HL-60 (cell line): ENCODE measurements around the gene C18orf32.

Experiments used
- DNase-seq, 2 experiments: peaks; one replicate each; pipeline ENCODE4 v3.0.0-alpha.2; 2010 to 2020; ENCODE audit warnings: low read depth in 1 of 2, low spot score in 1 of 2
- H3K27ac ChIP-seq: fragments of 250-450 bp; sonication (Bioruptor Pico); replicated peaks from 2 replicates; pipeline ENCODE4 v1.5.1; 2020; ENCODE audit warnings: mild to moderate bottlenecking, moderate library complexity
- H3K27me3 ChIP-seq: fragments of 250-450 bp; sonication (Bioruptor Pico); 2 replicates; pipeline ENCODE4 v1.5.1; 2021; ENCODE audit warnings: mild to moderate bottlenecking, moderate library complexity; ENCODE audit not compliant: insufficient read depth, poor library complexity, severe bottlenecking
- H3K4me3 ChIP-seq: replicated peaks from 2 replicates; pipeline ENCODE4 v1.5.1; 2011; ENCODE audit warnings: mild to moderate bottlenecking, control low read depth, low read length; ENCODE audit not compliant: insufficient read depth
- GABPA ChIP-seq: IDR thresholded peaks from 2 replicates; pipeline ENCODE4 v1.6.1; 2012; ENCODE audit warnings: low read depth
- POLR2AphosphoS5 ChIP-seq: IDR thresholded peaks from 2 replicates; pipeline ENCODE4 v1.6.1; 2012; ENCODE audit warnings: low read depth
- REST ChIP-seq: IDR thresholded peaks from 2 replicates; pipeline ENCODE4 v1.6.1; 2012; ENCODE audit warnings: low read depth; ENCODE audit not compliant: insufficient replicate concordance
- SPI1 ChIP-seq: IDR thresholded peaks from 2 replicates; pipeline ENCODE4 v1.6.1; 2012; ENCODE audit warnings: low read depth, mild to moderate bottlenecking, borderline replicate concordance
- TF ChIP-seq, protein P1 (sequence below): IDR thresholded peaks from one replicate; pipeline ENCODE4 v1.5.1; 2011; ENCODE audit warnings: low read length, control low read depth, inconsistent platforms; ENCODE audit not compliant: insufficient read depth

The C18orf32 gene

GRCh38 chr18:49491857-49492693, 5.0 kb upstream of the C18orf32 start, which contains the start of gene RPL17:
Gene RPL17 (minus strand): TSS chr18:49492465.
- Histone ChIP-seq H3K27ac (peak within 1 kb of the TSS; percentile 98), H3K27me3 (no peaks in the 10 kb centered on the region), H3K4me3 (peak within 1 kb of the TSS; percentile 74)
- DNase-seq = peak; percentile 99 to 100
- peak; percentile 99 for TF ChIP-seq POLR2AphosphoS5
- TF ChIP-seq, protein P1, sequence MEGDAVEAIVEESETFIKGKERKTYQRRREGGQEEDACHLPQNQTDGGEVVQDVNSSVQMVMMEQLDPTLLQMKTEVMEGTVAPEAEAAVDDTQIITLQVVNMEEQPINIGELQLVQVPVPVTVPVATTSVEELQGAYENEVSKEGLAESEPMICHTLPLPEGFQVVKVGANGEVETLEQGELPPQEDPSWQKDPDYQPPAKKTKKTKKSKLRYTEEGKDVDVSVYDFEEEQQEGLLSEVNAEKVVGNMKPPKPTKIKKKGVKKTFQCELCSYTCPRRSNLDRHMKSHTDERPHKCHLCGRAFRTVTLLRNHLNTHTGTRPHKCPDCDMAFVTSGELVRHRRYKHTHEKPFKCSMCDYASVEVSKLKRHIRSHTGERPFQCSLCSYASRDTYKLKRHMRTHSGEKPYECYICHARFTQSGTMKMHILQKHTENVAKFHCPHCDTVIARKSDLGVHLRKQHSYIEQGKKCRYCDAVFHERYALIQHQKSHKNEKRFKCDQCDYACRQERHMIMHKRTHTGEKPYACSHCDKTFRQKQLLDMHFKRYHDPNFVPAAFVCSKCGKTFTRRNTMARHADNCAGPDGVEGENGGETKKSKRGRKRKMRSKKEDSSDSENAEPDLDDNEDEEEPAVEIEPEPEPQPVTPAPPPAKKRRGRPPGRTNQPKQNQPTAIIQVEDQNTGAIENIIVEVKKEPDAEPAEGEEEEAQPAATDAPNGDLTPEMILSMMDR = no peak
- TF ChIP-seq SPI1 = peak; percentile 99
- TF ChIP-seq GABPA = 0 out of 2 replicates have a peak, but pooled peaks have one; percentile 16
- peak; percentile 87 for TF ChIP-seq REST

DNA sequence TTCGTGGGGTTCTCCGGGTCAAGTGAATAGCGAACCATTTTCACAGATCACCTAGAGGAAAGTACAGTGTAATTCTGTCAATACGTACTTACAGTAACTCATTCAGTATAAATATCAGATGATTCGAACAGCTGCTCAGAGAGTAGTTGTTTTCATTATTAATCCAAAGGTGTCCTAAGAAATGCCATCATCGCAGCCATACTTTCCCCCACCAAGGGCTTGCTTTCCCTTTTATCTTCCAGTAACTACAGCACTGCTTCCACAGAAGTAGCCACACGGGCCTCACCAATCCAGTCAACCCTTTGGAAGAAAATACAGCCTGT, 4.5 kb upstream of the C18orf32 start:
- no peak for TF ChIP-seq GABPA
- peak; percentile 49; the same call in 1 of the 2 replicates for TF ChIP-seq POLR2AphosphoS5
- DNase-seq = no peak
- H3K27ac ChIP-seq = peak overlapping the region; percentile 98
- peak overlapping the region; percentile 74 for H3K4me3 ChIP-seq
- no peaks in the 10 kb centered on the region for H3K27me3 ChIP-seq

- 0 out of 2 replicates have a peak, but pooled peaks have one; percentile 15 for TF ChIP-seq POLR2AphosphoS5
- TF ChIP-seq SPI1 = no peak
- Histone ChIP-seq H3K4me3 (peak overlapping the region; percentile 74), H3K27ac (peak overlapping the region; percentile 98), H3K27me3 (no peaks in the 10 kb centered on the region)
- no peak for DNase-seq
Observed at GRCh38 chr18:49490246-49490762, 3.3 kb upstream of the C18orf32 start.

- Histone ChIP-seq H3K27ac (peak overlapping the region; percentile 77), H3K27me3 (no peaks in the 10 kb centered on the region), H3K4me3 (peak overlapping the region; percentile 2; the same call in 1 of the 2 replicates)
- TF ChIP-seq SPI1 (no peak), REST (no peak), POLR2AphosphoS5 (no peak), GABPA (no peak)
- TF ChIP-seq, protein P1 = no peak
- peak in 1 of 2 experiments; percentile 37 for DNase-seq
Observed at GRCh38 chr18:49487711-49488310, 777 bp upstream of the C18orf32 start.
